Adrenal gland (tissue), 12 donors: Measurements from ENCODE around the gene E2F6. TPM values are rescaled to one million over a fixed set of nuclear protein-coding genes. Genes with fewer than 3 reads are reported as not detected.

Source experiments
- DNase-seq, 7 donors: peaks; one replicate each; pipeline ENCODE4 v3.0.0-alpha.2; 2019 to 2020
- H3K27ac ChIP-seq, 5 donors: fragments of 200-600 bp; sonication (generic) in 4 of 5; 1 replicate in 3 of 5; 2 replicates in 2 of 5; pipeline versions ENCODE4 v1.5.1 to v1.8.0; 2016 to 2020; ENCODE audit warnings: mild to moderate bottlenecking in 1 of 5
- H3K27me3 ChIP-seq: fragments of 200-600 bp; 2 replicates; pipeline ENCODE4 v1.8.0; 2021
- H3K36me3 ChIP-seq, 2 donors: fragments of 200-600 bp; replicated peaks in 1 of 2; 1 replicate in 1 of 2; 2 replicates in 1 of 2; pipeline versions ENCODE4 v1.5.1 to v1.8.0; 2018 to 2022
- H3K4me1 ChIP-seq, 2 donors: fragments of 200-600 bp; replicated peaks in 1 of 2; 1 replicate in 1 of 2; 2 replicates in 1 of 2; pipeline versions ENCODE4 v1.5.1 to v1.8.0; 2018 to 2021
- H3K4me3 ChIP-seq, 4 donors: fragments of 200-600 bp; sonication (generic) in 3 of 4; one replicate each; pipeline ENCODE4 v1.5.1; 2016 to 2018
- H3K9me3 ChIP-seq, 3 donors: fragments of 200-600 bp; sonication (generic) in 1 of 3; replicated peaks in 1 of 3; 1 replicate in 2 of 3; 2 replicates in 1 of 3; pipeline versions ENCODE4 v1.5.1 to v1.8.0; 2016 to 2021
- CTCF ChIP-seq, 6 experiments: fragments of 450-650 bp in 4 of 6; fragments of 200-600 bp in 2 of 6; sonication (generic) in 1 of 6; IDR thresholded peaks; 1 replicate in 5 of 6; 2 replicates in 1 of 6; pipeline versions ENCODE4 v1.5.1 to v1.8.0; 2016 to 2021; ENCODE audit warnings: antibody characterized with exemption in 6 of 6, mild to moderate bottlenecking in 2 of 6, moderate library complexity in 1 of 6
- POLR2A ChIP-seq, 2 donors: fragments of 450-650 bp; IDR thresholded peaks; one replicate each; pipeline ENCODE4 v1.6.1; 2017; ENCODE audit warnings: antibody characterized with exemption in 2 of 2, mild to moderate bottlenecking in 2 of 2, moderate library complexity in 1 of 2
- WGBS, 4 donors: extraction: QIAGEN DNeasy Blood & Tissue Kit in 2 of 4; methylation state at CpG; one replicate each; pipeline versions ENCODE4 v1.1.5 to v1.1.7; 2013 to 2017; 5-methylcytosine and 5-hydroxymethylcytosine counted together
- intact Hi-C, 2 donors: fragments of 100-400 bp; cut with DNase I; formaldehyde crosslinking; loops; one replicate each; pipeline versions ENCODE4 v1.14.1 to v1.15.0; 2022 to 2023
- polyA plus RNA-seq, 3 donors: library from polyadenylated mRNA; stranded (reverse); fragments of 200-250 nt in 2 of 3; fragments of 350-450 nt in 1 of 3; fragmentation: Illumina TruSeq in 1 of 3; extraction: RNeasy Lipid Tissue Mini Kit (QIAGEN cat#74804) in 1 of 3; gene quantifications; one replicate each; pipeline ENCODE4 v1.2.3, GENCODE V29; 2013 to 2014
- total RNA-seq, 9 donors: library from RNA; depleted of rRNA in 4 of 9; stranded (reverse); fragments of >200 nt in 4 of 9; fragments of 120-200 nt in 1 of 9; fragmentation: NEBNext Ultra II Directional in 1 of 9; extraction: Animal tissue kit (Norgen Biotek cat#: 25700) in 1 of 9; gene quantifications; one replicate each; pipeline versions ENCODE4 v1.1.0 to v1.2.4, GENCODE V29; 2013 to 2023
- donor health status: healthy with polysubstance abuse.
- donor health status: Bipolar disorder and iron deficiency.
- donor health status: DM: yes; HTN: yes; CAD: no.
- donor health status: DM: no; HTN: no; CAD: no.
- donor health status: DM: no; HTN: no; CAD: no.
- donor health status: DM: yes; HTN: yes; CAD: no.

E2F6 gene
- total and polyA plus RNA-seq, 12 donors, result 8.0 to 38.8 (median 12.5) TPM

- Histone ChIP-seq H3K4me3 (no peak overlapping the region), H3K9me3 (no peaks in the 10 kb centered on the region), H3K36me3 (no peaks in the 10 kb centered on the region), H3K27ac (no peak overlapping the region), H3K4me1 (peaks cover 0 to 12% of the 10 kb centered on the region in 2 donors), H3K27me3 (no peaks in the 10 kb centered on the region)
- DNase-seq, result no peak
- intact Hi-C loops, result loop anchor here in 1 of 2 donors (5.0 kb wide), 1 partner anchor 67 kb away; the partner anchor contains the start of gene ROCK2
- TF ChIP-seq POLR2A (IDR thresholded peaks at IDR 0.05), result no peak
- no peak for TF ChIP-seq CTCF (IDR thresholded peaks at IDR 0.05)
- WGBS, 4 donors, result 47 to 78% (median 70%) methylated on average over 1 of the region's 1 CpG
Measured at GRCh38 chr2:11408959-11409571, 56.9 kb downstream of the E2F6 start.

- intact Hi-C loops, result loop anchor here in 1 of 2 donors (5.0 kb wide), 1 partner anchor 65 kb away; the partner anchor contains the start of gene ROCK2
- peaks cover 0 to 12% of the 10 kb centered on the region in 2 donors for H3K4me1 ChIP-seq
- no peak overlapping the region for H3K4me3 ChIP-seq
Measured at GRCh38 chr2:11407413-11407812, 58.5 kb downstream of the E2F6 start.

GRCh38 chr2:11406958-11407381, 59.0 kb downstream of the E2F6 start:
- intact Hi-C loops, result loop anchor here in 1 of 2 donors (5.0 kb wide), 1 partner anchor 65 kb away; the partner anchor contains the start of gene ROCK2
- Histone ChIP-seq H3K27me3 (no peaks in the 10 kb centered on the region), H3K36me3 (no peaks in the 10 kb centered on the region), H3K4me1 (peaks cover 0 to 12% of the 10 kb centered on the region in 2 donors), H3K9me3 (no peaks in the 10 kb centered on the region), H3K4me3 (no peak overlapping the region), H3K27ac (peak overlapping the region in 2 of 5 donors; percentile 19 to 40)
- 64 to 80% (median 73%) methylated on average over 2 to 3 of the region's 3 CpGs for WGBS, 4 donors
- no peak for DNase-seq
- TF ChIP-seq POLR2A (IDR thresholded peaks at IDR 0.05) (no peak), CTCF (IDR thresholded peaks at IDR 0.05) (no peak)

More at GRCh38 chr2:11407413-11407812, 58.5 kb downstream of the E2F6 start:
- Histone ChIP-seq H3K9me3 (no peaks in the 10 kb centered on the region), H3K27me3 (no peaks in the 10 kb centered on the region), H3K36me3 (no peaks in the 10 kb centered on the region), H3K27ac (no peak overlapping the region)
- 63 to 72% (median 69%) methylated on average over 6 of the region's 6 CpGs for WGBS, 4 donors
- DNase-seq, result no peak
- TF ChIP-seq CTCF (IDR thresholded peaks at IDR 0.05) (no peak), POLR2A (IDR thresholded peaks at IDR 0.05) (no peak)

GRCh38 chr2:11406267-11406957, 59.5 kb downstream of the E2F6 start:
- no peaks in the 10 kb centered on the region for H3K9me3 ChIP-seq
- H3K27me3 ChIP-seq, result no peaks in the 10 kb centered on the region
- no peak overlapping the region for H3K4me3 ChIP-seq
- H3K36me3 ChIP-seq, result no peaks in the 10 kb centered on the region
- H3K4me1 ChIP-seq, result peaks cover 0 to 9% of the 10 kb centered on the region in 2 donors
- 63 to 77% (median 73%) methylated on average over 18 of the region's 18 CpGs for WGBS, 4 donors
- DNase-seq, result no peak
- TF ChIP-seq POLR2A (IDR thresholded peaks at IDR 0.05), result no peak
- no peak for TF ChIP-seq CTCF (IDR thresholded peaks at IDR 0.05)
- intact Hi-C loops, result loop anchor here in 1 of 2 donors (5.0 kb wide), 1 partner anchor 64 kb away; the partner anchor contains the start of gene ROCK2
- peak overlapping the region in 2 of 5 donors; percentile 19 to 40 for H3K27ac ChIP-seq
